ENCODE measurements around the gene SCIN.
"Not testable (repeated sequence)": the region's sequence is repeated elsewhere in the genome, so short reads cannot be mapped to it uniquely, and the experiment has no call there.

SCIN gene

DNA sequence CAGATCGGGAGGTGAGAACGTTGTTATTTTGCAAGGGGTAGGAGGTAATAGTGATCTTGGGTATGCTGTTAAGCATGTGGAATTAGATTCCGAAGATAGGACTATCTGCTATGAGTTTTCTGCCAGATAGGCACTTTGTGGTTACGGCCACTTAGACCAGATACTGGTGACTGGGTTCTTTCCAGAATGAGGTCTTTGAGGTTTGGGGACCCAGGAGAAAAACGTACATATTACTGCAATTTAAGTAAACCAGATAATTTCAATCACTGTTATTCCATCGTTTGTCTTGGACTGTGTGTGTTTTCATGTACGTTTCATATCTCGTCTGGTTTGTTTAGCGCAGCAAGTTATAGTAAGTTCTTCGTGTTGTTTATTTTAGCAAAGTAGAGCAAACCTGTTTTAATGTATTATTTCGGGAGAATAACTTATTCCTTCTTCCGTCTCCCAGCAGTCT lies 117.2 kb downstream of the SCIN start:
- POLR2A ChIA-PET = no interaction called here
- CTCF ChIA-PET = interaction anchor here (0.9 to 2.5 kb wide), 11 partner anchors 9 to 109 kb away, joined by 3 to 22 read pairs (median 7); no protein-coding TSS in a partner anchor
- no peak for DNase-seq (ENCODE audit: extremely low spot score)
- TF ChIP-seq, protein P1, sequence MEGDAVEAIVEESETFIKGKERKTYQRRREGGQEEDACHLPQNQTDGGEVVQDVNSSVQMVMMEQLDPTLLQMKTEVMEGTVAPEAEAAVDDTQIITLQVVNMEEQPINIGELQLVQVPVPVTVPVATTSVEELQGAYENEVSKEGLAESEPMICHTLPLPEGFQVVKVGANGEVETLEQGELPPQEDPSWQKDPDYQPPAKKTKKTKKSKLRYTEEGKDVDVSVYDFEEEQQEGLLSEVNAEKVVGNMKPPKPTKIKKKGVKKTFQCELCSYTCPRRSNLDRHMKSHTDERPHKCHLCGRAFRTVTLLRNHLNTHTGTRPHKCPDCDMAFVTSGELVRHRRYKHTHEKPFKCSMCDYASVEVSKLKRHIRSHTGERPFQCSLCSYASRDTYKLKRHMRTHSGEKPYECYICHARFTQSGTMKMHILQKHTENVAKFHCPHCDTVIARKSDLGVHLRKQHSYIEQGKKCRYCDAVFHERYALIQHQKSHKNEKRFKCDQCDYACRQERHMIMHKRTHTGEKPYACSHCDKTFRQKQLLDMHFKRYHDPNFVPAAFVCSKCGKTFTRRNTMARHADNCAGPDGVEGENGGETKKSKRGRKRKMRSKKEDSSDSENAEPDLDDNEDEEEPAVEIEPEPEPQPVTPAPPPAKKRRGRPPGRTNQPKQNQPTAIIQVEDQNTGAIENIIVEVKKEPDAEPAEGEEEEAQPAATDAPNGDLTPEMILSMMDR (IDR thresholded peaks at IDR 0.05; ENCODE audit: control extremely low read depth, extremely low read depth, low read depth, missing control alignments) = no peak

DNA sequence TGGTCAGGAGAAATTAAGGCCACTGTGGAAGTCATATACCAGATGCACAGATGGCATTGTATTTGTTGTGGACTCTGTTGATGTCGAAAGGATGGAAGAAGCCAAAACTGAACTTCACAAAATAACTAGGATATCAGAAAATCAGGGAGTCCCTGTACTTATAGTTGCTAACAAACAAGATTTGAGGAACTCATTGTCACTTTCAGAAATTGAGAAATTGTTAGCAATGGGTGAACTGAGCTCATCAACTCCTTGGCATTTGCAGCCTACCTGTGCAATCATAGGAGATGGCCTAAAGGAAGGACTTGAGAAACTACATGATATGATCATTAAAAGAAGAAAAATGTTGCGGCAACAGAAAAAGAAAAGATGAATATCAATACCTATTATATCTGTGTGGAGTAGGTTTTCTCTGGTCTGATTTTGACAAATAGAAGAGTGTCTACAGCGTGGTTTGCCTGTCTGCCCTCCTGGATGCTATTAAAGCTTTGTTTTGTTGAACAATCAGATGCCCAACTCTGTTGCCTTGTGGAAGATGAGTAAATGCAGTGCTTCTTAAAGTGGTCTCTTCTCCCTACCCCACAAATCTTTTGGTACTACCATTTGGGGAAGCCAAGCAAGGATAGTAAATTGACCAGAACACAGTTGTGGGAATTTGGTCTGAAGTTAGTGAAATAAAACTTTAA lies 118.1 kb downstream of the SCIN start:
- POLR2A ChIA-PET; DNase-seq (ENCODE audit: extremely low spot score): not testable (repeated sequence)
- CTCF ChIA-PET = interaction anchor here (2.3 kb wide), 1 partner anchor 18 kb away, joined by 12 read pairs; no protein-coding TSS in a partner anchor

DNA sequence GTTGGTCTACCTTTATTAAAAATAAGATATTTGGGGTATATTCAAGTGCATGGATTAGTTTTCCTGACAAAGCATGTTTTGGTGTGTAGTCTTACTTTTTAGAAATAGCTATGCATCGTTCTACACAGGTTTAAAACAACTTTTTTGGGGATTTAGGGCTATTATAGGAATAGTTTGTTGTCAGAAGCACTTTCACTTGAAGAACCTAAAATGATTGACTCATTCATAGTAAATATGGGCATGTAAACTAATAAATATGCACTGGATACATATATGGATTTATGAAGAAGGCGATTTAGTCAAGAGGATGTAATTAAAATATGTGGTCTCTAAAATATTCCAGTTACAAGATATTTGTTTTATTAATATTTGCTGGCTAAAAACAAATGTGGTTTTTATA lies 118.9 kb downstream of the SCIN start:
- ChIA-PET POLR2A (no interaction called here), CTCF (no interaction called here)

DNA sequence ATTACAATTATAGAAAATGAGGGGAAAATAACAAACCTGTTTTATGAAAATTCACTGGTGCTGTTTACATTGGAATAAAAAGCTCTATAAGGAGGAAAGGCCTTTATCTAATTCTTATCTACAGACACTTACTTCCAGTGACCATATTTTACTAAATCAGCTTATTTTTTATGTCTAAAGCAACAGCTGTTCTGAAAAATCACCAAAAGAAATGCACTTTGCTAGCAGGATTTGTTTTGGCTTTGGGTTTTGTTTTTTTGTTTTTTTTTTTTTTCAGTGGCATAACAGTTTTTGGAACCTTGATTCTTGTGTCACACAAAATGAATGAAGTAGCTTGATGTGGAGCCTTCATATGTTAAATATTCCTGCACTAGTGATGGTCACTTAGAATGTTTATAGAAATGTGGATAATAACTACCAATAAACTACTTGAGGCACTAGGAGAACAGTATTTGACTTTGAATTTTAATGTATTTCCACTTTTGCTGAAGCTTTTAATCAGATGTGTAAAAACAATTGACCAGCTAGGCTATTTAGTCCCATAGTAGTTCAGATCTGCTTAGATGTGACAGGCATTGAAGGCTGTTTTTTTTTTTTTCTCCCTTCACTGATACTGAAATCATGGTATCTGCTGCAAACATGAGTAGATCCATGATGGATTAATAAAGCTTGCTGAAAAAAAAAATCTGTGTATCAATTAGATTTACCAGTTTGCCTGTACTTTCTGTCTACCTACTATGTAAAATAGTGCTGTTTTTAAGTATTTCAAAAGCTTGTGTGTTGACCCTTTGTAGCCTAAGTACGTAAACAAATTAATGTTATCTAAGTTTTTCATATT lies 119.7 kb downstream of the SCIN start:
- CTCF ChIA-PET = interaction anchor here (1.1 kb wide), 1 partner anchor 23 kb away, joined by 3 read pairs; no protein-coding TSS in a partner anchor
- TF ChIP-seq, protein P1 (IDR thresholded peaks at IDR 0.05; ENCODE audit: control extremely low read depth, extremely low read depth, low read depth, missing control alignments) = no peak
- POLR2A ChIA-PET = interaction anchor here (0.6 kb wide), 1 partner anchor 44 kb away, joined by 3 read pairs; no protein-coding TSS in a partner anchor

More for the DNA sequence above, 118.9 kb downstream of the SCIN start:
- TF ChIP-seq, protein P1 (IDR thresholded peaks at IDR 0.05; ENCODE audit: control extremely low read depth, extremely low read depth, low read depth, missing control alignments) = no peak
- DNase-seq (ENCODE audit: extremely low spot score) = no peak

DNA sequence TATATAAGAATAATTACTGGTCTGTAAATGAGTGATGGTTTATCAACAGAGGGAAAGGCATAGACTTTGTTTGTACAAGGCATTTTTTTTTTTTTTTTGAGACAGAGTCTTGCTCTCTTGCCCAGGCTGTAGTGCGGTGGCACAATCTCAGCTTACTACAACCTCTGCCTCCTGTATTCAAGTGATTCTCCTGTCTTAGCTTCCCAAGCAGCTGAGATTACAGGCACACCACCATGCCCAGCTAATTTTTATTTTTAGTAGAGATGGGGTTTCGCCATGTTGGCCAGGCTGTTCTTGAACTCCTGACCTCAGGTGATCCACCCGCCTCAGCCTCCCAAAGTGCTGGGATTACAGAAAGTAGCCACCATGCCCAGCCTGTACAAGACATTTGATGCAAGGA lies 120.9 kb downstream of the SCIN start:
- CTCF ChIA-PET = interaction anchor here (1.1 kb wide), 1 partner anchor 22 kb away, joined by 3 read pairs; no protein-coding TSS in a partner anchor
- DNase-seq (ENCODE audit: extremely low spot score); POLR2A ChIA-PET: not testable (repeated sequence)

More for the DNA sequence above, 119.7 kb downstream of the SCIN start:
- DNase-seq (ENCODE audit: extremely low spot score) = no peak

DNA sequence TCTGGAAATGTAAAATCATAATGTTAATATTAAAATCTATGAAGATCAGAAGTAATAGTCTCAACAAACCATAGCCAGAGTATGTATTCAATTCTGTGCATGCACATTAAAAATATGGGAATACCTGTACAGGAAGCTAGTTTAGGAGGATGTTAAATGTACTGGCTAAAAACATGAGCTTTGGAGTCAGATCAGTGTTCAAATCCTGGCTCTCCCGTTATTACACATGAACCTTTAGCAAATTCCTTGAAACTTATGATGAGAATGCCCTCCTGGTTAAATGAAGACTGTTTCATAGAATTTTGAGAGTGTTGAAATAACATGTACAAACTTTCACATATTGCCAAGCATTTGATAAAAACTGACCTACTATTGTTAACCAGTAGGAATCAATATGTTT lies 121.5 kb downstream of the SCIN start:
- TF ChIP-seq, protein P1 (IDR thresholded peaks at IDR 0.05; ENCODE audit: control extremely low read depth, extremely low read depth, low read depth, missing control alignments) = no peak
- POLR2A ChIA-PET = no interaction called here
- no peak for DNase-seq (ENCODE audit: extremely low spot score)
- CTCF ChIA-PET = no interaction called here

GRCh38 chr7:12692479-12693259 lies 122.1 kb downstream of the SCIN start:
- TF ChIP-seq, protein P1 (IDR thresholded peaks at IDR 0.05; ENCODE audit: control extremely low read depth, extremely low read depth, low read depth, missing control alignments) = no peak
- CTCF ChIA-PET = no interaction called here
- POLR2A ChIA-PET = no interaction called here
- DNase-seq (ENCODE audit: extremely low spot score) = no peak
